ENCODE measurements around the gene TMEM107.

TMEM107 gene

DNA sequence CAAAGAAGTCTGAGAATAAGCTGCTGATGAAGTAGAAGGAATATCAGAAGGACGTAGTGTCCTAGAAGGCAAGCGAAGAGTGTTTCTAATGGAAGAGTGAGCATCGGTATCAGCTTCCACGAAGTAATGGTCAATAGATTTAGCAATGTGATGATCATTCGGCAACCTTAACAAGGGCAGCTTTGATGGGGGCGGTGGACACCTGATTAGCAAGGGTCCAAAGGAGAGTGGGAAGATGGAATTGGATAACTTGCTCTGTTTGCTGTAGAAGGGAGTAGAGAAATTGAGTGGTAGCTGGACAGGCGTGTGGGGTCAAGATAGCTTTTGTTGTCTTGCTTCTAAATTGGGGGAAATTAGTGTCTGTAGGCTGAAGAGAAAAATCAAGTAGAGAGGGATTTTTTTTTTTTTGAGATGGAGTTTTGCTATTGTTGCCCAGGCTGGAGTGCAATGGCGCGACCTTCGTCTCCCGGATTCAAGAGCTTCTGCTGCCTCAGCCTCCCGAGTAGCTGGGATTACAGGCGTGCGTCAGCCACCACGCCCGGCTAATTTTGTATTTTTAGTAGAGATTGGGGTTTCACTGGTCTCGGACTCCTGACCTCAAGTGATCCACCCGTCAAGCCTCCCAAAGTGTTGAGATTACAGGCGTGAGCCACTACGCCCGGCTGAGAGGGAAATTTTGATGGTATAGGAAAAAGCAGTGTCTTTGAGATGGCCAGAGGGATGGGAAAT lies 38.4 kb downstream of the TMEM107 start:
- no peak for DNase-seq (ENCODE audit: low read depth)

DNA sequence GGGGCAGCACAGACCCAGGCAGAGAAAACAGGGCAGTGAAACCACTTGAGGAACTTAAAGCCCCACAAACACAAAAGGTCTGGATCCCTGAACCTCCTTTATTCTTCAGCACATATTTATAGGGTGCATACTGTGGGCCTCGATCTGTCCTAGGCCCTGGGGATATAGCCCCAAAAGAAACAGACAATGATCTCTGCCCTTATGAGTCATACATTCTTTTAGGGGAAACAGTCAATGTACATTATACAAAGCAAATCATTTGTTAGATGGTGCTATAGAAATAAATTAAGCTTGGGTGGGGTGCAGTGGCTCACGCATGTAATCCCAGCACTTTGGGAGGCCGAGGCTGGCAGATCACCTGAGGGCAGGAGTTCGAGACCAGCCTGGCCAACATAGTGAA lies 42.2 kb downstream of the TMEM107 start:
- DNase-seq (ENCODE audit: low read depth): no peak

DNA sequence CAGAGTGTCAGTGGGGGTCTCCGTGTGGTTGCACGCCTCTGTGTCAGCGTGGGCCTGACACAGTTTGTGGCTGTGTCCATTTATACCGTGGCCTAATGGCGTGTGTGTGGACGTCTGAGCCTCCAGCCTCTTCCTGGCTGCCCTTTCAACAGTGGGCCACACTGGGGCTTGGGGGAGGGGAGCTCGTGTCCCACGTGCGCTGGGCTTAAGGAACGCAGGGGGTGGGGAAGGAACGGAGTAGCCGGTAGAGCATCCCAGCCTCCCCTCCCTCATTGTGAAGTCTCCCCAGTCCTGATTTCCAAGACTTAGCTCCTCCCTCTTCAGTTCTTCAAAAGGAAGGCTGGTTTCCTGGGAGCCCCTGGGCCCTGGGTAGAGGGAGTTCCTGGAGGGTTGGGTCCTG lies 42.8 kb downstream of the TMEM107 start:
- DNase-seq (ENCODE audit: low read depth): no peak

DNA sequence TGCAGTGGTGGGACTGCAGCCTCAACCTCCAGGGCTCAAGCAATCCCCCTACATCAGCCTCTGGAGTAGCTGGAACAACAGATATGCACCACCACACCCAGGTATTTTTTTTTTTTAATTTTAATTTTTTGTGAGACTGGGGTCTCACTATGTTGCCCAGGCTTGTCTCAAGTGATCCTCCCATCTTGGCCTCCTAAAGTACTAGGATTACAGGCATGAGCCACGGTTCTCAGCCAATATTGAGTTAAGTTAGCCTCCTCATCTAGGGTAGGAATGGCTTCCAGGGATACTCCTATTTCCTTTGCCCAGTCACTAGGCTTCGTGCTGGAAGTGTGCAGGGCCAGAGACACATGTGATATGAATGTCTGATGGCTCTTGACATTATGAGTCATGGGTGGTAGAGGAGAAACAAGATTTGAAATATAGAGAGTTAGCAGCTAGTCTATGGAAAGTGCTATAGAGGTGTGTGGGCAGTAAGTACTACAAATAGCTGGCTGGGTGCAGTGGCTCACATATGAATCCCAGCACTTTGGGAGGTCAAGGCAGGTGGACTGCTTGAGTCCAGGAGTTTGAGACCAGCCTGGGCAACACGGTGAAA lies 44.2 kb downstream of the TMEM107 start:
- DNase-seq (ENCODE audit: low read depth): no peak

DNA sequence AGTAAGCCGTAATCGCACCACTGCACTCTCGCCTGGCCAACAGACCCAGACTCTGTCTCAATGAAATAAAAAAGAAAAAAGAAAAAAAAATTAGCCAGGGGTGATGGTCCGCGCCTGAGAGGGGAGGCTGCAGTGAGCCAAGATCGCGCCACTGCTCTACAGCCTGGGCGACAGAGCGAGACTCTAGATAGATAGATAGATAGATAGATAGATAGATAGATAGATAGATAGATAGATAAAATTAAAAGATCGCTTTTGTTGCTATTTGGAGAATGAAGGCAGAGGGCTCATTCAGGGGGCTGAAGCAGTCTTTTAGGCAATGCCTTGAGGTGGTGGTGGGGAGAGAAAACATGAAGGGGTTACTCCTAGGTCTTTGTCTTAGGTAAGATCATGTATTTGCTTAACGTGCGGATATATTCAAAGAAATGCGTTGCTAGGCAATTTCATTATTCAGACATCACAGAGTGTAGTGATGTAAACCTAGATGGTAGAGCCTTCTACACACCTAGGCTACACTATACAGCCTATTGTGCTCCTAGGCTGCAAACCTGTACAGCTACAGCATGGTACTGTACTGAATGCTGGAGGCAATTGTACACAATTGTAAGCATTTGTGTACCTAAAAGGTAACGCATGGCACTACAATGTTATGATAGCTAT lies 47.9 kb downstream of the TMEM107 start:
- no peak for DNase-seq (ENCODE audit: low read depth)

DNA sequence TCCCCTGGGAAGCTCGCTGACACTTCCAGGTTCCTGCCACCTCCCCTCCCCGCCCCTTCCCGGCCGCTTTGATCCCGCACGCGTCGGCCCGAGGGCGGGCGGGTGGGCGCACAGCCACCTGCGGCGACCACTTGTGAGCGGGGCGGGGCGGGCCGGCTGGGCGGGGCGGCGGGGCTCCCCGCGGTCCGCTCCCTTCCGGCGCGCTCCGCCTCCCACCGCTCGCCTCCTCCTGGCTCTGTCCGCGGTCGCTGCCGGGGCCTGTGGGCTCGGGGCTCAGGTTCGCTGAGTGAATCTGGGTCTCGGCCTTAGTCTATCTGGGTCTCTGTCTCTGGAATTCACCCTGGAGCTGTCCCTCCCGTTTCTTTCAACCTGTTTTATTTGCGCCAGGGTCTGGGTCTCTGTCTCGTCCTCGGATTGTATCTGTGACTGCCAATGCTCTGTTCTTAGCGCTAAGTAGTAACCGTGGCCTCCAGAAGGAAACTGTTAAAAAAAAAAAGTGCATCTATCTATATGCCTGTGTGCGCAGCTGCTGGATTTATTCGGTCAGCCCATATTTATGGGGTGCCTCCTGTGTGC lies 49.6 kb downstream of the TMEM107 start:
- no peak for DNase-seq (ENCODE audit: low read depth)

DNA sequence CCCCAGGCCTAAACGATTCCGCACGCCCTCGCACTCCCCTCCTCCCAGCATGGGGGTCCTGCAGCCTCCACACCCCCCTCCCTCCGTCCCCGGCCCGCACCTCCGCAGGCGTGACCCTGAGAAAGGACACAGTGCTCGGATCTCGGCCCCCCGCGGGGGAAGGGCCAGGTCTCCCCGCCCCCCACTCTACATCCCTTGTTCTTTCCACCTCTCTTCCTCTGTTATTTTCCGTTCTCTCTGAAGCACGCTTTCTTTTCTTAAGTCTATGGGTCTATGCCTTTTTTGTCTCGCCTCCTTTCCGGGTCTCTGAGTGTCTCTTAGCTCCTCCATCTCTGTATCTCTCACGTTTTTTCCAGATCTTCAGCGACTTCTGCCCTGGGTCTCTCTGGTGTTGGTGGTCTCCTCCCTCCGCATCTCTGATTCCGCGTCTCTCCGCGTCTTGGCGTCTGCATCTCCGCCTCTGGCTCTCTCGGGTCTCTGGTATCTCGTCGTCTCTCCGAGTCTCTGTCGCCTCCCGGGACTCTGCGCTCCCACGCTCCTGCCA lies 50.2 kb downstream of the TMEM107 start:
- DNase-seq (ENCODE audit: low read depth): no peak

DNA sequence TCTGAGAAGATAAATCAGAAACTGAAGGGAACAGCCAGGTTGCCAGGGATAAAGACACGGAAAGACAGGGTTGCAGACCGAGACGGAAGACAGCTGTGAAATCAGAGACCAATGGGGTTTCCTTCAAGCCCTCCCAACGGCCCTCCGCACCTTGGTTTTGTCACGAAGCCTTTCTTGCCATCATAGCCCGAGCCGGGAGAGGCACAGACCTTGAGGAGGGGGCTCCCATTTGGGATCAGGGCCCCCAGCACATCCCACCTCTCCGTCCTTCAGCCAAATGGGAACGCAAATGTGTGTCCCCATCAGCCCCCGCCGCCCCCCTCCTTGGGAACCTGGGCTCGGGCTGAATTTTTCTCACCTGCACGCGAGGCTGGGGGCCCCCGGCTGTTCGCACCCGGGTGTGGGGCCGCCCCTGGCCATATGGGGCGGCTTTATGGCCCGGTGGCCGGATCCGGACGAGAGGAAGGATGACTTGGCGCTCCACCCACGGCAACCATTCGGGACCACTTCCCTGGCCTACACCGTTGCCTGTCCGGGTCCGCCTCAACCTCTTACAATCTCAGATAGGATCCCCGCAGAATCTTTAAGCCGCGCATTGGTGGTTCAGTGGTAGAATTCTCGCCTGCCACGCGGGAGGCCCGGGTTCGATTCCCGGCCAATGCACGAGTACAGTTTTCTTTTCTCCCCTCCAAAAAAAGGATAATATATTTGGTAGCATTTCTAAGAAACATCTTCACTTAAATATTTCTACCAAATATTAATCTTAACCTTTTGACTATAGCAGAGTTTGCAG lies 50.8 kb downstream of the TMEM107 start:
- no peak for DNase-seq (ENCODE audit: low read depth)

DNA sequence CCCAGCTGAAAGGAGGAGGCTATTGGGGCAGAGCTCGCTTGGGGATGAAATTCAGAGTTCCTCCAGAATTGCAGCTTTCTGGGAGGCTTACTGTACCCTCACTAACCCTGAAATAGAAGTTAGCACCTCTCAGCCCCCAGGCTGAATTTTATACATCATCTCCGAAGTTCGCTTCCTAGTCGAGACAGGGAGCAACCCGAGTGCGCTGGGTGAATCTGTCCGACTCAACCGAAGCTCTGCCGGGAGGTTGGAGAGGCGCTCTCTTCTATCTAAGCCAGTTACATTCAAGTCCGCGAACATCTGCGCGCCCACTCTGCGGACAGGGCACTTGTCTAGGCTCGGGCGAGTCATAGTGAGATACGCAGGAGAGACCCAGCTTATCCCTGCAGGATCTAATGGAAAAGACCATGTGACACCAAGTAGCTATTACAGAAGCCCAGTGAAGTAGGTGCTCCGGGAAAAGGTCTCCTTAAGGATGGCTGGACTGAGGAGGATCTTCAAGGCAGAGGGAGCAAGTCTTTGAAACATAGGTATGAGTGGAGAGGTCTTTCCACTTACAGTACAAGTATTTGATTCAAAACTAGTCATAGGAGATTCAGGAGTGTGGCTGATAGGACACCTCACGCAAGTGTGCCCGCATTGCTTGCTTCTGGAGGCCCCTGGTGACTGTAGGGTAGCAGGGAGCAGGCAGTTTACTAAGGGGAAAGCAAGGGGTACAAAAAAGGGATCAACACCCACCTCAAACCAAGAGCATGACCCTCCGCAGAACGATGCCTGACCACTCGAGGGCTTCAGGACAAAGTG lies 51.6 kb downstream of the TMEM107 start:
- DNase-seq (ENCODE audit: low read depth): no peak

DNA sequence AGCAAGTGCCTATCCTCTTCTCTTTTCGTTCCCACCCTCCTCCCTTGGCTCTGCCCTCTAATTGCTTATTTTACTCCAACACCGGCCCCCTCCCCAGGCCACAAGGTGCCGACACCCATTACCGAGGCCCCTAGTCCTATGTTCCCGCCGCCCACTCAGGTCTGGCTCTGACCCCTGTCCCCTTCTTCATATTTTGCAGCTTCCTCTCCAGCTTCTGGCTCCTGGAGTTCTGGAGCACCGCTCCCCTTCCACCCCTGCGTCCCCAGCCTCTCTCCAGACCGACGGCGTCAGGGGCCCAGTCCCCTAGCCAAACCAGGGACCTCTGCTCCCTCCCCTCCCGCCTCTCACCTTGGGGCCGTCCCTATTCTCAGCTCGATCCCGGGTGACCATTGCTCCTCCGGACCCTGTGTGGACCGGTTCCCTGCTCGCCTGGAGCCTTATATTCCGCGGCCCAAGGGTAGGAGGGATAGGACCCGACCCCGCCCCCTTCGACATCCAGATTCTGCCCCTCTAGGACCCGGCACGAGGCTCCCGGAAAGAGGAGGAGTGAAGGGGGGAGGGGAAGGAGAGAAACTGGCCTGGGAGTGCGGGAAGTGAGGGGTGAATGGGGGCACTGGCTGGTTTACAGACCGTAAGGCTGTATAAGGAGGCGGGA lies 52.4 kb downstream of the TMEM107 start, which contains the start of gene HES7:
Gene HES7, minus strand, starts transcription at position 412 of the 655 bp plus-strand sequence. Its CDS starts 22 bp downstream, at position 390.
- DNase-seq (ENCODE audit: low read depth): no peak

DNA sequence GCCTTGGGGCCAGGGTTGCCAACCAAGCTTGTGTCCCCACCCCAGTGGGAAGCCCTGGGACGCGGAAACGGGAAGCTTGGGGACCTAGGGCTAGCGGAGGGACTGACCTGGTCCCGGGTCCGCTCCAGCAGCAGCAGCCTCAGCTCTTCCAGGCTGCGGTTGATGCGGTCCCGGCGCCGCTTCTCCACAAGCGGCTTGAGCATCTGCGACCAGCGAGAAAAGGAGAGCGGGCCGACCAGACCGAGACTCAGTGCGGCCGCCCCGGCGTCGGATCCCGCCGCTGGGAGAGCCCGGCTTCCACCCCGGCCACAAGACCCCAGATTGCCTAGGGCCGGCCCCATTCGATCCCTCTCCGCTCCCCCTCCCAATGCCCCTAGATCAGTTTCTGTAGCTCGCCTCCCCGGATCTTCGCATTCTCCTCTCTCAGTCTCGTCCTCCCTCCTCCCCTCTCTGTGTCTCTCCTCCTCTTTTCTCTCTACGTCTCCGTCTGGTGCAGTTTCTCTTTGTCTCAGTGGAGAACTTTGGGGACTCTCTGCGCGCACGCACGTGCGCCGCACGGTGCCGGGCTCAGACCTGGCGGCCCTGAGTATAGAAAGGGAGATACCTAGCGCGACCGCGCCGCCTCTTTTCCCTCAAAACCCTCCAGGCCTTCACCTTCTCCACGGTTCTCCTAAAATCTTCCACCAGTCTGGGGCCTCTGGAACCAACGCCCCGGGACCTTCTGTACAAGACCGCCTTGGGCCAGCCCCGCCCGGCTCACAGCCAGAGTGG lies 53.1 kb downstream of the TMEM107 start:
- DNase-seq (ENCODE audit: low read depth): no peak
